Gastroesophageal sphincter (tissue), 3 donors: Measurements from ENCODE around the gene CSF2.

Source experiments
- POLR2A ChIP-seq, 2 donors: fragments of 450-650 bp; IDR thresholded peaks; one replicate each; pipeline ENCODE4 v1.6.1; 2017; ENCODE audit warnings: antibody characterized with exemption in 2 of 2, mild to moderate bottlenecking in 2 of 2, moderate library complexity in 1 of 2
- TF ChIP-seq, protein P1 (sequence below), 4 experiments: fragments of 200-600 bp in 2 of 4; fragments of 450-650 bp in 2 of 4; sonication (generic) in 1 of 4; IDR thresholded peaks; one replicate each; pipeline ENCODE4 v1.5.1; 2017 to 2019; ENCODE audit warnings: antibody characterized with exemption in 4 of 4, mild to moderate bottlenecking in 2 of 4, moderate library complexity in 2 of 4

DNA sequence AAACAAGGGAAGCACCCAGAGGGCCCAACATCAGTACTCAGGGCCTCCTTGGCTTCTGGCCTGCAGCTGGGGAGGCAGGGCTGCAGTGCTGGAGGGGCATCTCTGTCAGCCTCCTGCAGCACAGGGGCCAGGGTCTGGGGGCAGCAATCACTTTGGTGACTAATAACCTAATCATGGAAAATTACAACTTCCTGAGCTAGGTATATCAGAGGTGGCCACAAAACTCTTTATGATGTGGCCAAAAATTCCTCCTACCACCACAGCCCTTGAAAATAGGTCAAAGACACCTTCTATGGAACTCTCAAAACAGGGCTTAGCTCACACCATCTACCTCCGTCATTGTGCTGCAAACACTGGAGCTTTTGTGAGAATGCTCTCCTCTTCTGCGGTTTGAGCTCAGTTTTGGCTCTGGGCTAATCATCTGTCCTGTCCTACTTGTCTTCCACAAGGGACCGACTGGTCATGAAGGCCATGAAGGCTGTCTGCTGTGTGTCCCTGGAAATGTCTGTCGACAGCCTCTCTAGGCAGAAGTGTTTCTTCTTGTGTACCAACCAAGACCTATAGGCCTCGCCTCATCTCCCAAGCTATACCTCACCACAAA lies 28.6 kb downstream of the CSF2 start:
- TF ChIP-seq, protein P1, sequence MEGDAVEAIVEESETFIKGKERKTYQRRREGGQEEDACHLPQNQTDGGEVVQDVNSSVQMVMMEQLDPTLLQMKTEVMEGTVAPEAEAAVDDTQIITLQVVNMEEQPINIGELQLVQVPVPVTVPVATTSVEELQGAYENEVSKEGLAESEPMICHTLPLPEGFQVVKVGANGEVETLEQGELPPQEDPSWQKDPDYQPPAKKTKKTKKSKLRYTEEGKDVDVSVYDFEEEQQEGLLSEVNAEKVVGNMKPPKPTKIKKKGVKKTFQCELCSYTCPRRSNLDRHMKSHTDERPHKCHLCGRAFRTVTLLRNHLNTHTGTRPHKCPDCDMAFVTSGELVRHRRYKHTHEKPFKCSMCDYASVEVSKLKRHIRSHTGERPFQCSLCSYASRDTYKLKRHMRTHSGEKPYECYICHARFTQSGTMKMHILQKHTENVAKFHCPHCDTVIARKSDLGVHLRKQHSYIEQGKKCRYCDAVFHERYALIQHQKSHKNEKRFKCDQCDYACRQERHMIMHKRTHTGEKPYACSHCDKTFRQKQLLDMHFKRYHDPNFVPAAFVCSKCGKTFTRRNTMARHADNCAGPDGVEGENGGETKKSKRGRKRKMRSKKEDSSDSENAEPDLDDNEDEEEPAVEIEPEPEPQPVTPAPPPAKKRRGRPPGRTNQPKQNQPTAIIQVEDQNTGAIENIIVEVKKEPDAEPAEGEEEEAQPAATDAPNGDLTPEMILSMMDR (IDR thresholded peaks at IDR 0.05), result no peak
- TF ChIP-seq POLR2A (IDR thresholded peaks at IDR 0.05), result no peak
